ENCODE measurements around the gene FAM234B. TPM values are rescaled to one million over a fixed set of nuclear protein-coding genes. Genes with fewer than 3 reads are reported as not detected.

Gene FAM234B
- total RNA-seq, 3 donors from 2014 or later, result 8.0 to 8.7 (median 8.4) TPM

GRCh38 chr12:13100605-13100881 lies 56.4 kb downstream of the FAM234B start:
- ATAC-seq, result no peak
- no peak for DNase-seq

GRCh38 chr12:13100882-13101769 lies 56.9 kb downstream of the FAM234B start:
- Mint-ChIP-seq H3K36me3 (ENCODE audit: insufficient read depth) (no peaks in the 10 kb centered on the region), H3K9me3 (no peaks in the 10 kb centered on the region), H3K4me1 (ENCODE audit: low read depth) (peaks cover 53% of the 10 kb centered on the region), H3K27me3 (ENCODE audit: low read depth) (no peaks in the 10 kb centered on the region), H3K4me3 (peak overlapping the region; percentile 76)
- ATAC-seq (peak; percentile 90 to 92), DNase-seq (peak; percentile 88)

More at GRCh38 chr12:13100605-13100881, 56.4 kb downstream of the FAM234B start:
- Mint-ChIP-seq H3K9me3 (no peaks in the 10 kb centered on the region), H3K4me3 (peak overlapping the region; percentile 76), H3K4me1 (ENCODE audit: low read depth) (peaks cover 53% of the 10 kb centered on the region), H3K27me3 (ENCODE audit: low read depth) (no peaks in the 10 kb centered on the region), H3K36me3 (ENCODE audit: insufficient read depth) (no peaks in the 10 kb centered on the region)

- DNase-seq (no peak), ATAC-seq (no peak)
- Mint-ChIP-seq H3K4me3 (peak overlapping the region; percentile 75), H3K36me3 (ENCODE audit: insufficient read depth) (no peaks in the 10 kb centered on the region), H3K9me3 (no peaks in the 10 kb centered on the region), H3K4me1 (ENCODE audit: low read depth) (peaks cover 53% of the 10 kb centered on the region), H3K27me3 (ENCODE audit: low read depth) (no peaks in the 10 kb centered on the region)
Measured at GRCh38 chr12:13101821-13102375, 57.7 kb downstream of the FAM234B start.

GRCh38 chr12:13102461-13103195 lies 58.4 kb downstream of the FAM234B start:
- Mint-ChIP-seq H3K9me3 (no peaks in the 10 kb centered on the region), H3K27me3 (ENCODE audit: low read depth) (no peaks in the 10 kb centered on the region), H3K36me3 (ENCODE audit: insufficient read depth) (no peaks in the 10 kb centered on the region), H3K4me1 (ENCODE audit: low read depth) (peaks cover 52% of the 10 kb centered on the region), H3K4me3 (peak overlapping the region; percentile 75)
- DNase-seq (no peak), ATAC-seq (no peak)

GRCh38 chr12:13103391-13104033 lies 59.3 kb downstream of the FAM234B start, which contains the start of gene GSG1:
Gene GSG1, minus strand, starts transcription at chr12:13103667. Its CDS starts 155 bp downstream, at chr12:13103512.
- Mint-ChIP-seq H3K27me3 (ENCODE audit: low read depth) (no peaks in the 10 kb centered on the region), H3K36me3 (ENCODE audit: insufficient read depth) (no peaks in the 10 kb centered on the region), H3K9me3 (no peaks in the 10 kb centered on the region), H3K4me1 (ENCODE audit: low read depth) (peaks cover 43% of the 10 kb centered on the region), H3K4me3 (no peak within 1 kb of the TSS)
- DNase-seq, result no peak
- peak; percentile 30 to 35 for ATAC-seq

GRCh38 chr12:13104409-13104808 lies 60.2 kb downstream of the FAM234B start:
- no peak for ATAC-seq

GRCh38 chr12:13105781-13106180 lies 61.6 kb downstream of the FAM234B start:
- ATAC-seq, result no peak
- no peaks in the 10 kb centered on the region for H3K9me3 Mint-ChIP-seq

More at GRCh38 chr12:13104409-13104808, 60.2 kb downstream of the FAM234B start:
- DNase-seq, result no peak
- H3K36me3 Mint-ChIP-seq (ENCODE audit: insufficient read depth), result no peaks in the 10 kb centered on the region
- H3K9me3 Mint-ChIP-seq, result no peaks in the 10 kb centered on the region
- H3K4me1 Mint-ChIP-seq (ENCODE audit: low read depth), result peaks cover 34% of the 10 kb centered on the region
- no peak overlapping the region for H3K4me3 Mint-ChIP-seq
- peaks cover 2% of the 10 kb centered on the region for H3K27me3 Mint-ChIP-seq (ENCODE audit: low read depth)

GRCh38 chr12:13106666-13107065 lies 62.5 kb downstream of the FAM234B start:
- H3K36me3 Mint-ChIP-seq (ENCODE audit: insufficient read depth), result no peaks in the 10 kb centered on the region
- H3K27me3 Mint-ChIP-seq (ENCODE audit: low read depth), result peaks cover 4% of the 10 kb centered on the region
- H3K9me3 Mint-ChIP-seq, result no peaks in the 10 kb centered on the region
- peaks cover 19% of the 10 kb centered on the region for H3K4me1 Mint-ChIP-seq (ENCODE audit: low read depth)
- no peak for DNase-seq
- no peak for ATAC-seq
- no peak overlapping the region for H3K4me3 Mint-ChIP-seq

More at GRCh38 chr12:13105781-13106180, 61.6 kb downstream of the FAM234B start:
- Mint-ChIP-seq H3K4me1 (ENCODE audit: low read depth) (peaks cover 22% of the 10 kb centered on the region), H3K27me3 (ENCODE audit: low read depth) (peaks cover 3% of the 10 kb centered on the region), H3K4me3 (no peak overlapping the region), H3K36me3 (ENCODE audit: insufficient read depth) (no peaks in the 10 kb centered on the region)
- DNase-seq, result no peak

- DNase-seq (no peak), ATAC-seq (no peak)
- no peaks in the 10 kb centered on the region for H3K4me1 Mint-ChIP-seq (ENCODE audit: low read depth)
- H3K27me3 Mint-ChIP-seq (ENCODE audit: low read depth), result peaks cover 14% of the 10 kb centered on the region
- H3K36me3 Mint-ChIP-seq (ENCODE audit: insufficient read depth), result no peaks in the 10 kb centered on the region
- no peak overlapping the region for H3K4me3 Mint-ChIP-seq
- H3K9me3 Mint-ChIP-seq, result no peaks in the 10 kb centered on the region
Measured at GRCh38 chr12:13112968-13113367, 68.8 kb downstream of the FAM234B start.

GRCh38 chr12:13114251-13115052 lies 70.3 kb downstream of the FAM234B start:
- no peaks in the 10 kb centered on the region for H3K36me3 Mint-ChIP-seq (ENCODE audit: insufficient read depth)

GRCh38 chr12:13116259-13116658 lies 72.1 kb downstream of the FAM234B start:
- ATAC-seq (no peak), DNase-seq (no peak)
- H3K4me1 Mint-ChIP-seq (ENCODE audit: low read depth), result no peaks in the 10 kb centered on the region
- H3K4me3 Mint-ChIP-seq, result no peak overlapping the region
- no peaks in the 10 kb centered on the region for H3K9me3 Mint-ChIP-seq
- no peaks in the 10 kb centered on the region for H3K36me3 Mint-ChIP-seq (ENCODE audit: insufficient read depth)
- peaks cover 11% of the 10 kb centered on the region for H3K27me3 Mint-ChIP-seq (ENCODE audit: low read depth)

More at GRCh38 chr12:13114251-13115052, 70.3 kb downstream of the FAM234B start:
- Mint-ChIP-seq H3K27me3 (ENCODE audit: low read depth) (peaks cover 11% of the 10 kb centered on the region), H3K4me1 (ENCODE audit: low read depth) (no peaks in the 10 kb centered on the region), H3K9me3 (no peaks in the 10 kb centered on the region), H3K4me3 (no peak overlapping the region)
- no peak for ATAC-seq
- DNase-seq, result no peak

GRCh38 chr12:13117029-13117428 lies 72.8 kb downstream of the FAM234B start:
- H3K4me1 Mint-ChIP-seq (ENCODE audit: low read depth), result no peaks in the 10 kb centered on the region

GRCh38 chr12:13119826-13120225 lies 75.6 kb downstream of the FAM234B start:
- H3K36me3 Mint-ChIP-seq (ENCODE audit: insufficient read depth), result no peaks in the 10 kb centered on the region
- peaks cover 5% of the 10 kb centered on the region for H3K27me3 Mint-ChIP-seq (ENCODE audit: low read depth)
- no peak for ATAC-seq
- no peak overlapping the region for H3K4me3 Mint-ChIP-seq
- DNase-seq, result no peak
- no peaks in the 10 kb centered on the region for H3K9me3 Mint-ChIP-seq
- H3K4me1 Mint-ChIP-seq (ENCODE audit: low read depth), result no peaks in the 10 kb centered on the region

More at GRCh38 chr12:13117029-13117428, 72.8 kb downstream of the FAM234B start:
- Mint-ChIP-seq H3K4me3 (no peak overlapping the region), H3K27me3 (ENCODE audit: low read depth) (peaks cover 8% of the 10 kb centered on the region), H3K36me3 (ENCODE audit: insufficient read depth) (no peaks in the 10 kb centered on the region), H3K9me3 (no peaks in the 10 kb centered on the region)
- no peak for ATAC-seq
- no peak for DNase-seq

Measured in activated T-cell treated with anti-CD3 and anti-CD28 coated beads, Interleukin-2, amount 50 U/mL, for 4 hours (primary cell).